H1 (cell line): ENCODE results near the gene SGMS1.

Source experiments
- BRCA1 ChIP-seq: IDR thresholded peaks from 2 replicates; pipeline ENCODE4 v1.6.1; 2012; ENCODE audit warnings: low read depth, low read length, improper control_type of control experiment
- CREB1 ChIP-seq: IDR thresholded peaks from 2 replicates; pipeline ENCODE4 v1.6.1; 2012; ENCODE audit warnings: inconsistent platforms
- CTCF ChIP-seq, 3 experiments: IDR thresholded peaks; 1 replicate in 2 of 3; 2 replicates in 1 of 3; pipeline versions ENCODE4 v1.5.1 to v1.6.1; 2011; ENCODE audit warnings: low read length in 3 of 3, mild to moderate bottlenecking in 3 of 3, inconsistent platforms in 2 of 3, low read depth in 1 of 3, moderate library complexity in 1 of 3; ENCODE audit not compliant: insufficient read depth in 1 of 3; ENCODE audit errors: control extremely low read depth in 1 of 3
- EZH2 ChIP-seq: fragments of 200-600 bp; sonication (generic); IDR thresholded peaks from 2 replicates; pipeline ENCODE4 v1.7.1; 2012; ENCODE audit warnings: low read depth, mild to moderate bottlenecking, moderate library complexity, low read length, inconsistent platforms; ENCODE audit not compliant: severe bottlenecking
- HDAC2 ChIP-seq, 2 experiments: fragments of 300-600 bp in 1 of 2; sonication (generic) in 1 of 2; IDR thresholded peaks; 2 replicates each; pipeline ENCODE4 v1.6.1; 2011 to 2012; ENCODE audit warnings: low read depth in 2 of 2, low read length in 2 of 2, mild to moderate bottlenecking in 2 of 2, moderate library complexity in 2 of 2, borderline replicate concordance in 1 of 2, inconsistent platforms in 1 of 2
- KDM5A ChIP-seq: fragments of 200-600 bp; IDR thresholded peaks from 2 replicates; pipeline ENCODE4 v1.7.1; 2012; ENCODE audit warnings: mild to moderate bottlenecking, low read length, inconsistent platforms, mixed read lengths
- POLR2AphosphoS5 ChIP-seq: IDR thresholded peaks from 2 replicates; pipeline ENCODE4 v1.6.1; 2011; ENCODE audit warnings: low read depth, low read length
- TAF1 ChIP-seq: IDR thresholded peaks from 2 replicates; pipeline ENCODE4 v1.6.1; 2011; ENCODE audit warnings: mild to moderate bottlenecking, low read depth, low read length
- TF ChIP-seq, protein P1 (sequence below): IDR thresholded peaks from 2 replicates; pipeline ENCODE4 v1.6.1; 2012; ENCODE audit warnings: inconsistent platforms

- no peak for TF ChIP-seq KDM5A
- no peak for TF ChIP-seq CTCF (IDR thresholded peaks at IDR 0.05; ENCODE audit: control extremely low read depth in 1 of 3, insufficient read depth in 1 of 3, low read depth in 1 of 3, low read length in 3 of 3)
- TF ChIP-seq EZH2: no peak
- TF ChIP-seq, protein P1, sequence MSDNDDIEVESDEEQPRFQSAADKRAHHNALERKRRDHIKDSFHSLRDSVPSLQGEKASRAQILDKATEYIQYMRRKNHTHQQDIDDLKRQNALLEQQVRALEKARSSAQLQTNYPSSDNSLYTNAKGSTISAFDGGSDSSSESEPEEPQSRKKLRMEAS: no peak
- no peak for TF ChIP-seq POLR2AphosphoS5
- TF ChIP-seq HDAC2 (IDR thresholded peaks at IDR 0.05; ENCODE audit: borderline replicate concordance in 1 of 2, low read depth in 2 of 2, low read length in 2 of 2): no peak
- TF ChIP-seq BRCA1: no peak
- TF ChIP-seq CREB1: no peak
- TF ChIP-seq TAF1: no peak
These were observed 110.9 kb downstream of the SGMS1 start for GRCh38 chr10:50512743-50513416.
